ENCODE results near the gene LRRC49. TPM values are rescaled to one million over a fixed set of nuclear protein-coding genes. Genes with fewer than 3 reads are reported as not detected.
"Not testable (repeated sequence)": the region's sequence is repeated elsewhere in the genome, so short reads cannot be mapped to it uniquely, and the experiment has no call there.

Gene LRRC49
- total RNA-seq, 2 experiments from 2014 or later: not detected

DNA sequence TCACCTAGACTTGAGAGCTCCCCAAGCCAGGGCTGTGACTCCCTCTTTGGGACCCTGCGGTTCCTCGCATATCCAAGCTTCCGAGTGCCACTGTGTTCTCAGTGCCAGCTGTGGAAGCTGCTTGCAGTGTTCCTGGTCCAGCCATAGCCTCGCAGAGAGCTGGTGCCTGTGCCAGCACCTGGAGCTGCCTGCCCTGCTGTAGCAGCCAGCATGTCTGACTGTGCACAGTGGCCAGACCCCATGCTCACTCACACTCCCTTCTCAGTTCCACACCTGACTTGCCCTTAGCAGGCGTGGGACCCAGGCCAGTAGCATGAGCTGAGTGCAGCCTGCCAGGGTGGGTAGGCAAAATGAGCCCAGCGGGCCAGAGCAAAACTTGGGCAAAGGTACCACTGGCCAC is 25.3 kb downstream of the LRRC49 start:
- H3K9me3 Mint-ChIP-seq: no peaks in the 10 kb centered on the region
- no peak for DNase-seq
- ChIA-PET POLR2A (no interaction called here), CTCF (no interaction called here)
- no peaks in the 10 kb centered on the region for H3K4me1 Mint-ChIP-seq
- H3K36me3 Mint-ChIP-seq (ENCODE audit: low read depth): no peaks in the 10 kb centered on the region
- H3K4me3 Mint-ChIP-seq: no peak overlapping the region
- H3K27ac Mint-ChIP-seq: no peak overlapping the region
- H3K27me3 Mint-ChIP-seq: peaks cover 24% of the 10 kb centered on the region

DNA sequence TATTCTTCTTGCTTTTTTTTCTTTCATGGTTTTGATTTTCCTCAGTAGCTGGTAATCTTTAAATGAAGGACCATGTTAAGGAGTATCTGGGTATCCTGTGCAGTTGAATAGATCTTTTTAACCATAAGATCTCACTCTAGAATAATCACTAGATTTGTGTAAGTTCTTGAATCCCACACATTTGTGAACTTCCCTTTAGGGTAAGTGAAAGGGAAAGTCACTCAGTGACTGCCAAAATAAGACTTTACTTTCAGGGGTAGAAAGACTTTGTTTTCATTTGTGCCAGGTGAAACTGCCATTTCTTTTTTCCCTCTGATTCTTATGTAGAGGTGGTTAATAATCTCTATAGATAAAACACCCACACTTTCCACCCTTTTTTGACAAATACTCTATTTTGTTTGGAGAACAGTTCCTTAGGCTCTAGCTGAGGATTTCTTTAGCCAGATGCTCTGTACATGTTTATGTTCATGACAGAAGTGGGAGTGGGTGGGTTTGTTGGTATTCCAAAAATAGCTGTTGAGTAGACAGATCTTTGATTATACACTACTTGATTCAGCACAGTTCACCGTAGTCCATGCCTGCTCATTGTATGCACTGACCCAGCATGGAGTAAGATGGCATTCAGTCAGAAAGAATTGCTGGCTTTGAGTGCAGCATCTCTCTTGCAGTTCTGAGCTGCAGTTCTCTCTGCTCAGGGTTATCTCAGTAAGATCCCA is 28.5 kb downstream of the LRRC49 start:
- Mint-ChIP-seq H3K4me1 (no peaks in the 10 kb centered on the region), H3K9me3 (no peaks in the 10 kb centered on the region), H3K27ac (no peak overlapping the region), H3K36me3 (ENCODE audit: low read depth) (no peaks in the 10 kb centered on the region), H3K27me3 (peaks cover 33% of the 10 kb centered on the region), H3K4me3 (no peak overlapping the region)
- CTCF ChIA-PET: no interaction called here
- DNase-seq: no peak
- POLR2A ChIA-PET: no interaction called here

- Mint-ChIP-seq H3K9me3 (no peaks in the 10 kb centered on the region), H3K27me3 (peaks cover 41% of the 10 kb centered on the region), H3K36me3 (ENCODE audit: low read depth) (no peaks in the 10 kb centered on the region), H3K27ac (no peak overlapping the region), H3K4me3 (no peak overlapping the region), H3K4me1 (peaks cover 3% of the 10 kb centered on the region)
- ChIA-PET POLR2A (no interaction called here), CTCF (no interaction called here)
- no peak for DNase-seq
Measured at GRCh38 chr15:70922119-70922518, 29.5 kb downstream of the LRRC49 start.

GRCh38 chr15:70923311-70924080 is 30.9 kb downstream of the LRRC49 start:
- H3K4me3 Mint-ChIP-seq: no peak overlapping the region
- DNase-seq: no peak
- H3K4me1 Mint-ChIP-seq: peaks cover 3% of the 10 kb centered on the region
- H3K9me3 Mint-ChIP-seq: no peaks in the 10 kb centered on the region
- no peak overlapping the region for H3K27ac Mint-ChIP-seq
- H3K27me3 Mint-ChIP-seq: peaks cover 40% of the 10 kb centered on the region
- ChIA-PET CTCF (no interaction called here), POLR2A (no interaction called here)
- no peaks in the 10 kb centered on the region for H3K36me3 Mint-ChIP-seq (ENCODE audit: low read depth)

DNA sequence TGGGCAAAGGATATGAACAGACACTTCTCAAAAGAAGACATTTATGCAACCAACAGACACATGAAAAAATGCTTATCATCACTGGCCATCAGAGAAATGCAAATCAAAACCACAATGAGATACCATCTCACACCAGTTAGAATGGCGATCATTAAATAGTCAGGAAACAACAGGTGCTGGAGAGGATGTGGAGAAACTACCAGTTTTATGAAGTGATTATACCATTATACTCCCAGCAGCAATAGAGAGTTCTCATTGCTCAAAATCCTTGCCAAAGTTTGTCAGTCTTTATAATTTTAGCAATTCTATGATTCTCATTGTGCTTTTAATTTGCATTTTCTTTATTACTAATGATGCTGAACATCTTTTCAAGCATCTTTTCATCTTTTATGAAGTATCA is 34.3 kb downstream of the LRRC49 start:
- POLR2A ChIA-PET; CTCF ChIA-PET; H3K9me3 Mint-ChIP-seq; H3K4me3 Mint-ChIP-seq; DNase-seq; H3K4me1 Mint-ChIP-seq; H3K36me3 Mint-ChIP-seq (ENCODE audit: low read depth); H3K27ac Mint-ChIP-seq: not testable (repeated sequence)
- peaks cover 36% of the 10 kb centered on the region for H3K27me3 Mint-ChIP-seq

GRCh38 chr15:70931821-70932220 is 39.2 kb downstream of the LRRC49 start:
- no peak for DNase-seq
- Mint-ChIP-seq H3K4me1 (peaks cover under 1% of the 10 kb centered on the region), H3K36me3 (ENCODE audit: low read depth) (no peaks in the 10 kb centered on the region), H3K9me3 (no peaks in the 10 kb centered on the region), H3K27ac (no peak overlapping the region), H3K27me3 (peaks cover 26% of the 10 kb centered on the region), H3K4me3 (no peak overlapping the region)
- ChIA-PET CTCF (no interaction called here), POLR2A (no interaction called here)

GRCh38 chr15:70932397-70932796 is 39.8 kb downstream of the LRRC49 start:
- no peak overlapping the region for H3K27ac Mint-ChIP-seq
- H3K9me3 Mint-ChIP-seq: no peaks in the 10 kb centered on the region
- H3K36me3 Mint-ChIP-seq (ENCODE audit: low read depth): no peaks in the 10 kb centered on the region
- ChIA-PET CTCF (no interaction called here), POLR2A (no interaction called here)
- no peak for DNase-seq
- H3K4me3 Mint-ChIP-seq: no peak overlapping the region
- peaks cover 23% of the 10 kb centered on the region for H3K27me3 Mint-ChIP-seq
- no peaks in the 10 kb centered on the region for H3K4me1 Mint-ChIP-seq

DNA sequence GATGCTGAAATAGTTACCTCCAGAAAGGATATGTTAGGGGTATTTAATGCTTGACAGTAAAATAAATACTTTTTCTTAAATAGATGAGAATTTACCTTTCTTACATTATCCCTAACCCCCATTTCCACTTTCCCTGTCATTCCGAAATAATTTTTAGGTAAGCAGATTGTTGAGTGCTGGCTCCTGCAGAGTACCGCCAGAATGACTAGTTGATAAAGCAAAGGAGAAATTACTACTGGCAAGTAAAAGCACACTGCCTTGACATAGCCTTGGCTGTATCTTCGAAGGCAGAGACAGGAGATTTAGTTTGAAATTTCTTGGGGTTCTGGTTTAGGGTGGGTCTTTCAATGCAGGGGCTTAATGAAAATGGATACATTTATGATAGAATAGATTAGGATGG is 40.8 kb downstream of the LRRC49 start:
- Mint-ChIP-seq H3K36me3 (ENCODE audit: low read depth) (no peaks in the 10 kb centered on the region), H3K4me3 (no peak overlapping the region), H3K4me1 (no peaks in the 10 kb centered on the region), H3K9me3 (no peaks in the 10 kb centered on the region), H3K27me3 (peaks cover 26% of the 10 kb centered on the region), H3K27ac (no peak overlapping the region)
- POLR2A ChIA-PET: no interaction called here
- DNase-seq: no peak
- CTCF ChIA-PET: no interaction called here

DNA sequence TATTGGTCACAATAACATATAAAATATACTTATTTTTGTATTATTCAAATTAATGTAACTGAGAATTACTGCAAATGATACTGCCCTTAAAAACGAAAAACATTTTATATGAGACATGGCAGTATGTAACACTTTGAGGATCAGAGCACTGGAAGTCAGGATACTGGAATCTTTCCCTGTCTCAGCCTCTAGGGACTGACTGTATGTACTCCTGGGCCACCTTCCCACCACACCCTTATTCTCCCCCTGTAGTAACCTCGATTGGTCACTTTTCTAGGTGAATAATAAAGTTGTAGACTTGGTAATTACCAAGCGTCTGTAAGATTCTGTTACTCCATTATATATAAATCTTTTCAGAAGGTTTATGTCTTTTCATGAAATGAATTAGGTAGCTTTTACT is 43.0 kb downstream of the LRRC49 start:
- no peak overlapping the region for H3K27ac Mint-ChIP-seq
- no peak overlapping the region for H3K4me3 Mint-ChIP-seq
- H3K9me3 Mint-ChIP-seq: no peaks in the 10 kb centered on the region
- no peak for DNase-seq
- CTCF ChIA-PET: interaction anchor here (1.4 kb wide), 1 partner anchor 11 kb away, joined by 3 read pairs; no protein-coding TSS in a partner anchor
- POLR2A ChIA-PET: no interaction called here
- H3K36me3 Mint-ChIP-seq (ENCODE audit: low read depth): no peaks in the 10 kb centered on the region
- H3K4me1 Mint-ChIP-seq: no peaks in the 10 kb centered on the region
- peaks cover 28% of the 10 kb centered on the region for H3K27me3 Mint-ChIP-seq

DNA sequence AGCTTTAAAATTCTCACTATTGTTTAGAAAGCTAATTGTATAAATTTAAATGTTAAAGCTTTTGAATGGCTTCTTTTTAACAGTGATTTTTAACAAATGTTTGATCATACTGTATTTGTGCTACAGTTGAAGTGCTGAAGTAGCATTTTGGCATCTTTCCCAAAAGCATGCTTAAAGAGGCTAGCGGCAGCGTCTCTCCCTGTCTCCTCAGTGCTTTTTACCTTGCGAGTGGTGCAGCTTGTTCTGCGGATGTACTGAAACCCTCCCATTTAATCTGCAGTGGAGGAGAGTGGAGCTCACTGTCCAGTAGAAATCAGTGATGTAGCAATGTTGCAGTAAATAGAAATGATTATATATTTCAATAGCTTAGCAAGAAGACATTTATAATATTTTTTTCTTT is 43.7 kb downstream of the LRRC49 start:
- ChIA-PET CTCF (interaction anchor here (1.4 kb wide), 1 partner anchor 11 kb away, joined by 3 read pairs; no protein-coding TSS in a partner anchor), POLR2A (no interaction called here)
- no peaks in the 10 kb centered on the region for H3K9me3 Mint-ChIP-seq
- H3K36me3 Mint-ChIP-seq (ENCODE audit: low read depth): no peaks in the 10 kb centered on the region
- H3K27ac Mint-ChIP-seq: no peak overlapping the region
- no peaks in the 10 kb centered on the region for H3K4me1 Mint-ChIP-seq
- H3K4me3 Mint-ChIP-seq: no peak overlapping the region
- H3K27me3 Mint-ChIP-seq: peaks cover 26% of the 10 kb centered on the region
- no peak for DNase-seq

DNA sequence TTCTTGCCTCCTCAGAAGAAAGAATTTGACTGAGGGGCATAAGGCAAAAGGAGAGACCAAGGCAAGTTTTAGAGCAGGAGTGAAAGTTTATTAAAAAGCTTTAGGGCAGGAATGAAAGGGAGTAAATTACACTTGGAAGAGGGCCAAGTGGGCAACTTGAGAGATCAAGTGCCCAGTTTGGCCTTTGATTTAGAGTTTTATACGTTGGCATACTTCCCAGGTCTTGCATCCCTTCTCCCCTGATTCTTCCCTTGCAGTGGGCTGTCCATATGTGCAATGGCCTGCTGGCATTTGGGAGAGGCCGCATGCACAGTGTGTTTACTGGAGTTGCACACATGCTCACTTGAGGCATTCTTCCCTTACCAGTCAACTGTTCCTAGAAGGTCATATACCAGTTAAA is 50.7 kb downstream of the LRRC49 start:
- H3K4me3 Mint-ChIP-seq; H3K4me1 Mint-ChIP-seq; H3K9me3 Mint-ChIP-seq; H3K36me3 Mint-ChIP-seq (ENCODE audit: low read depth); H3K27ac Mint-ChIP-seq; DNase-seq; CTCF ChIA-PET; POLR2A ChIA-PET: not testable (repeated sequence)
- H3K27me3 Mint-ChIP-seq: peaks cover 16% of the 10 kb centered on the region

- POLR2A ChIA-PET: no interaction called here
- Mint-ChIP-seq H3K36me3 (ENCODE audit: low read depth) (no peaks in the 10 kb centered on the region), H3K9me3 (no peaks in the 10 kb centered on the region), H3K27me3 (peaks cover 15% of the 10 kb centered on the region), H3K27ac (no peak overlapping the region), H3K4me1 (no peaks in the 10 kb centered on the region), H3K4me3 (no peak overlapping the region)
- CTCF ChIA-PET: no interaction called here
- no peak for DNase-seq
Measured at GRCh38 chr15:70947351-70948335, 55.0 kb downstream of the LRRC49 start.

- POLR2A ChIA-PET: no interaction called here
- no peaks in the 10 kb centered on the region for H3K9me3 Mint-ChIP-seq
- H3K36me3 Mint-ChIP-seq (ENCODE audit: low read depth): no peaks in the 10 kb centered on the region
- H3K27me3 Mint-ChIP-seq: peaks cover 15% of the 10 kb centered on the region
- CTCF ChIA-PET: no interaction called here
- no peak overlapping the region for H3K27ac Mint-ChIP-seq
- no peak for DNase-seq
- no peaks in the 10 kb centered on the region for H3K4me1 Mint-ChIP-seq
- no peak overlapping the region for H3K4me3 Mint-ChIP-seq
Measured at GRCh38 chr15:70950953-70951352, 58.3 kb downstream of the LRRC49 start.

All from activated CD4-positive, alpha-beta T cell treated with anti-CD3 and anti-CD28 coated beads, Interleukin-2, amount 10 ng/mL, durations not matched to agents 7 days and 5 days (primary cell).